Smooth muscle cell (in vitro differentiated cells): ENCODE data around the gene STH. TPM values are rescaled to one million over a fixed set of nuclear protein-coding genes. Genes with fewer than 3 reads are reported as not detected.

Experiments
- DNase-seq: peaks from one replicate; lab custom pipeline; 2025; ENCODE audit not compliant: unreplicated experiment; lab: John Stamatoyannopoulos, UW
- H2AFZ ChIP-seq: fragments of 200-600 bp; sonication (generic); 2 replicates; pipeline ENCODE4 v1.6.0; 2016; ENCODE audit warnings: antibody characterized with exemption, low read depth, mild to moderate bottlenecking
- H3F3A ChIP-seq: fragments of 200-600 bp; sonication (generic); 2 replicates; pipeline ENCODE4 v1.6.0; 2017; ENCODE audit warnings: antibody characterized with exemption, low read depth
- H3K27ac ChIP-seq: fragments of 200-600 bp; sonication (generic); 2 replicates; pipeline ENCODE4 v1.5.1; 2016; ENCODE audit warnings: low read depth, mild to moderate bottlenecking
- H3K27me3 ChIP-seq: fragments of 200-600 bp; sonication (generic); 2 replicates; pipeline ENCODE4 v1.6.1; 2016; ENCODE audit warnings: low read depth, mild to moderate bottlenecking
- H3K36me3 ChIP-seq: fragments of 200-600 bp; sonication (generic); 2 replicates; pipeline ENCODE4 v1.5.1; 2016; ENCODE audit warnings: low read depth
- H3K4me1 ChIP-seq: fragments of 200-600 bp; sonication (generic); 2 replicates; pipeline ENCODE4 v1.5.1; 2016; ENCODE audit warnings: low read depth
- H3K4me2 ChIP-seq: fragments of 200-600 bp; sonication (generic); 2 replicates; pipeline ENCODE4 v1.6.0; 2016; ENCODE audit warnings: mild to moderate bottlenecking
- H3K4me3 ChIP-seq: fragments of 200-600 bp; sonication (generic); 2 replicates; pipeline ENCODE4 v1.5.1; 2016; ENCODE audit warnings: mild to moderate bottlenecking
- H3K79me2 ChIP-seq: fragments of 200-600 bp; sonication (generic); 2 replicates; pipeline ENCODE4 v1.6.0; 2016; ENCODE audit warnings: low read depth, mild to moderate bottlenecking
- H3K9ac ChIP-seq: fragments of 200-600 bp; sonication (generic); 2 replicates; pipeline ENCODE4 v1.6.0; 2016; ENCODE audit warnings: low read depth
- H3K9me3 ChIP-seq: fragments of 200-600 bp; sonication (generic); replicated peaks from 2 replicates; pipeline ENCODE4 v1.5.1; 2016; ENCODE audit warnings: low read depth
- H4K20me1 ChIP-seq: fragments of 200-600 bp; sonication (generic); 2 replicates; pipeline ENCODE4 v1.6.0; 2016; ENCODE audit warnings: low read depth
- WGBS: methylation state at CpG from one replicate; pipeline ENCODE4 v1.1.7; 2016; ENCODE audit warnings: low lambda C conversion rate; 5-methylcytosine and 5-hydroxymethylcytosine counted together
- polyA plus RNA-seq: library from polyadenylated mRNA; unstranded; fragments of >200 nt; fragmentation: Nextera tagmentation; extraction: Ambion mirVana; gene quantifications from 2 replicates; pipeline ENCODE4 v1.2.1, GENCODE V29; 2016
- total RNA-seq: library from RNA; depleted of rRNA; stranded (reverse); fragments of >200 nt; gene quantifications from 2 replicates; pipeline ENCODE4 v1.2.3, GENCODE V29; 2014
- TF ChIP-seq, protein P1 (sequence below): fragments of 200-600 bp; sonication (generic); IDR thresholded peaks from 2 replicates; pipeline ENCODE4 v1.5.1; 2017; ENCODE audit warnings: borderline replicate concordance, mild to moderate bottlenecking, antibody characterized with exemption; ENCODE audit not compliant: insufficient read depth, poor library complexity, severe bottlenecking

Gene STH
- total and polyA plus RNA-seq, 2 experiments from 2014 or later, result not detected

DNA sequence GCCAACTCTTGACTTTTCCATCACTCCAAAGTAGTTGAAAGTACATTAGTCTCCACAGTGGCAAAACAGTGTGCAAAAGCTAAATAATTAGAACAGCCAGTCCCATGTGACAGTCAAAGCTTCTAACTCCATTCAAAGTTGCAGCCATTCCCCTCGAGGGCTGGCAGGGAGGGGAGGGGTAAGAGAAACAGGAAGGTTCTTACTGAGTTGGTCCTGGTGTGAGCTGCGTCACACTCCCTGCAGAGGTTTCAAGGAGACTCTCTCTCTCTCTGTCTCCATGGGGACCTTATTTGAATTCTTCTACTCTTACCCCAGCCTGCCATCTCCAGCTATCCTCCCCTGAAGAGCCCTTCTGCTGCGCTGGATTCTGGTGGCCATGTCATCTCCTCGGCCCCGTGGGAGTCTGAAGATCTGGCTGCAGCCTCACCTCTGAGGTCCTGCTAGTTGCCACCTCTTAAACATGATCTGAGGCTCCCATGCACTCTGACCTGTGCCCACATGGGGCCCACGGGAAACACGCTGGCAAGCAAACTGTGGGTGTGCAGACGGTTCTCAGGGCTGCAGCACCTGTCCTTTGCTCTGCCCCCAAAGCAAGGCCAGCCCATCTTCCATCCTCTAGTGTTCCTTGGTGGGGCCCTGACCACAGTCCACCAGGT is 23.3 kb upstream of the STH start:
- Histone ChIP-seq H3K9ac (no peak overlapping the region), H3K79me2 (no peaks in the 10 kb centered on the region), H3K4me3 (no peak overlapping the region), H3K9me3 (no peaks in the 10 kb centered on the region), H3K27me3 (no peaks in the 10 kb centered on the region), H3K4me2 (no peak overlapping the region), H2AFZ (no peak overlapping the region), H3F3A (no peaks in the 10 kb centered on the region), H3K4me1 (no peaks in the 10 kb centered on the region), H4K20me1 (no peaks in the 10 kb centered on the region), H3K27ac (no peak overlapping the region), H3K36me3 (no peaks in the 10 kb centered on the region)
- 88% methylated on average over 8 of the region's 8 CpGs for WGBS
- no peak for DNase-seq
- TF ChIP-seq, protein P1, sequence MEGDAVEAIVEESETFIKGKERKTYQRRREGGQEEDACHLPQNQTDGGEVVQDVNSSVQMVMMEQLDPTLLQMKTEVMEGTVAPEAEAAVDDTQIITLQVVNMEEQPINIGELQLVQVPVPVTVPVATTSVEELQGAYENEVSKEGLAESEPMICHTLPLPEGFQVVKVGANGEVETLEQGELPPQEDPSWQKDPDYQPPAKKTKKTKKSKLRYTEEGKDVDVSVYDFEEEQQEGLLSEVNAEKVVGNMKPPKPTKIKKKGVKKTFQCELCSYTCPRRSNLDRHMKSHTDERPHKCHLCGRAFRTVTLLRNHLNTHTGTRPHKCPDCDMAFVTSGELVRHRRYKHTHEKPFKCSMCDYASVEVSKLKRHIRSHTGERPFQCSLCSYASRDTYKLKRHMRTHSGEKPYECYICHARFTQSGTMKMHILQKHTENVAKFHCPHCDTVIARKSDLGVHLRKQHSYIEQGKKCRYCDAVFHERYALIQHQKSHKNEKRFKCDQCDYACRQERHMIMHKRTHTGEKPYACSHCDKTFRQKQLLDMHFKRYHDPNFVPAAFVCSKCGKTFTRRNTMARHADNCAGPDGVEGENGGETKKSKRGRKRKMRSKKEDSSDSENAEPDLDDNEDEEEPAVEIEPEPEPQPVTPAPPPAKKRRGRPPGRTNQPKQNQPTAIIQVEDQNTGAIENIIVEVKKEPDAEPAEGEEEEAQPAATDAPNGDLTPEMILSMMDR, result no peak

DNA sequence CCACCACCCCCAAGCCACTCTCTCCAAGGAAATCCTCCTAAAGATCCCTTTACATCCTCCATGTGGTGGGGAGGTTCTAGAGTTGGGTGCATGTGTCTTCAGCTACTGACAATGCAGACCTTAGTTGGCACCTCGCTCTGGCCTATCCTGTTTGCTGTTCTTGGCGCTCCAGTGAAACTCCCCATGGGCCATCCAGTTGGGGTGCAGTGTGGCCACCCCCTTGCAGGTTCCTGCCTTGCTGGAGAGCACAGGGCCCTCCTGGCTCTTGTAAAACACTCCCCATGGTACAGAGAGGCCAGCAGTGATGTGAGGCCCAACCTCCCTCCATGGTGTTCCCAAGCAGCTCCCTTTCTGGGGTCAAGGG is 22.7 kb upstream of the STH start:
- Histone ChIP-seq H2AFZ (no peak overlapping the region), H3K27ac (no peak overlapping the region), H3K4me2 (no peak overlapping the region), H3K4me3 (no peak overlapping the region), H3K36me3 (no peaks in the 10 kb centered on the region), H3F3A (no peaks in the 10 kb centered on the region), H3K9ac (no peak overlapping the region), H4K20me1 (no peaks in the 10 kb centered on the region), H3K79me2 (no peaks in the 10 kb centered on the region), H3K9me3 (no peaks in the 10 kb centered on the region), H3K27me3 (no peaks in the 10 kb centered on the region), H3K4me1 (no peaks in the 10 kb centered on the region)
- no peak for DNase-seq
- TF ChIP-seq, protein P1, result no peak
- WGBS, result 97% methylated on average over 2 of the region's 2 CpGs

GRCh38 chr17:45976755-45977505 is 22.1 kb upstream of the STH start:
- Histone ChIP-seq H3K27ac (no peak overlapping the region), H3K4me3 (no peak overlapping the region), H3K4me2 (no peak overlapping the region), H3K27me3 (no peaks in the 10 kb centered on the region), H3K4me1 (no peaks in the 10 kb centered on the region), H3K79me2 (no peaks in the 10 kb centered on the region), H3K36me3 (no peaks in the 10 kb centered on the region), H3K9me3 (no peaks in the 10 kb centered on the region), H3F3A (no peaks in the 10 kb centered on the region), H3K9ac (no peak overlapping the region), H4K20me1 (no peaks in the 10 kb centered on the region), H2AFZ (no peak overlapping the region)
- no peak for DNase-seq
- TF ChIP-seq, protein P1, result no peak
- WGBS, result 72% methylated on average over 18 of the region's 18 CpGs

DNA sequence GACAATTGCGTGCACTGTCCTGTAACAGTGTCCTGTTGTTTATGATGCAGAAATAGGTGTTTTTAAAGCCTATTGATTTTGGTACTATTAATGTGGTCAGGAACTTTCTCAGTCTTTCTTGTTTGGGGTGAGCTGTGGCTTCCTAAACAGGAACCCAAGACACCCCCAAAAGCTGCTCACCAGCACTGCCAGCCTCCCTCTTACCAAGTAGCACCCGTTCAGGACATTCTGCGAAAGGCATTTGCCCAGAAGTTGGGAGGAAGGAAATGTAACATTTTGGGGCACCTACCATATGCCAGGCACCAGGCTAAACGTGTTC is 21.6 kb upstream of the STH start:
- no peaks in the 10 kb centered on the region for H3K27me3 ChIP-seq
- DNase-seq, result no peak
- no peak overlapping the region for H3K27ac ChIP-seq
- H3K4me1 ChIP-seq, result no peaks in the 10 kb centered on the region
- H3F3A ChIP-seq, result no peaks in the 10 kb centered on the region
- no peaks in the 10 kb centered on the region for H3K36me3 ChIP-seq
- H3K9ac ChIP-seq, result no peak overlapping the region
- H4K20me1 ChIP-seq, result no peaks in the 10 kb centered on the region
- no peaks in the 10 kb centered on the region for H3K9me3 ChIP-seq
- H2AFZ ChIP-seq, result no peak overlapping the region
- no peaks in the 10 kb centered on the region for H3K79me2 ChIP-seq
- no peak overlapping the region for H3K4me3 ChIP-seq
- no peak overlapping the region for H3K4me2 ChIP-seq
- TF ChIP-seq, protein P1, result no peak
- WGBS, result 80% methylated on average over 4 of the region's 4 CpGs
